Fibroblast of lung (primary cell): ENCODE results near the gene ARHGEF40. TPM values are rescaled to one million over a fixed set of nuclear protein-coding genes. Genes with fewer than 3 reads are reported as not detected.

Experiments used
- DNase-seq, 2 donors: peaks; one replicate each; pipeline versions ENCODE4 v3.0.0 to v3.0.0-alpha.2; 2010; ENCODE audit warnings: low read depth in 2 of 2
- H2AFZ ChIP-seq: 2 replicates; pipeline ENCODE4 v1.5.1; 2012; ENCODE audit warnings: low read length, control low read depth, inconsistent platforms
- H3K27ac ChIP-seq: 2 replicates; pipeline ENCODE4 v1.5.1; 2011; ENCODE audit warnings: low read length, control low read depth; ENCODE audit not compliant: insufficient read depth
- H3K27me3 ChIP-seq: 2 replicates; pipeline ENCODE4 v1.5.1; 2011; ENCODE audit warnings: mild to moderate bottlenecking, low read length; ENCODE audit not compliant: control insufficient read depth, insufficient read depth
- H3K36me3 ChIP-seq: 2 replicates; pipeline ENCODE4 v1.5.1; 2011; ENCODE audit warnings: low read length; ENCODE audit not compliant: control insufficient read depth, insufficient read depth
- H3K4me1 ChIP-seq: 2 replicates; pipeline ENCODE4 v1.5.1; 2011; ENCODE audit warnings: low read length; ENCODE audit not compliant: control insufficient read depth, insufficient read depth; ENCODE audit errors: extremely low read depth
- H3K4me2 ChIP-seq: 2 replicates; pipeline ENCODE4 v1.5.1; 2011; ENCODE audit warnings: low read length, control low read depth; ENCODE audit not compliant: insufficient read depth; ENCODE audit errors: extremely low read depth
- H3K4me3 ChIP-seq, 4 experiments: fragments of 200-600 bp in 1 of 4; sonication (generic) in 1 of 4; replicated peaks in 1 of 4; 2 replicates each; pipeline ENCODE4 v1.5.1; 2011 to 2016; ENCODE audit warnings: low read length in 4 of 4, low read depth in 3 of 4, mild to moderate bottlenecking in 3 of 4, control low read depth in 2 of 4, inconsistent platforms in 1 of 4, mixed read lengths in 1 of 4; ENCODE audit not compliant: insufficient read depth in 1 of 4; ENCODE audit errors: control extremely low read depth in 1 of 4
- H3K79me2 ChIP-seq: 2 replicates; pipeline ENCODE4 v1.5.1; 2012; ENCODE audit warnings: mild to moderate bottlenecking, low read length, inconsistent platforms; ENCODE audit not compliant: control insufficient read depth, insufficient read depth
- H3K9ac ChIP-seq: 2 replicates; pipeline ENCODE4 v1.5.1; 2011; ENCODE audit warnings: mild to moderate bottlenecking, low read length, control low read depth; ENCODE audit not compliant: insufficient read depth
- H3K9me3 ChIP-seq: 2 replicates; pipeline ENCODE4 v1.5.1; 2012; ENCODE audit warnings: low read depth, low read length; ENCODE audit not compliant: control insufficient read depth, insufficient read depth
- H4K20me1 ChIP-seq: 2 replicates; pipeline ENCODE4 v1.5.1; 2011; ENCODE audit warnings: low read length; ENCODE audit not compliant: control insufficient read depth, insufficient read depth; ENCODE audit errors: extremely low read depth
- EZH2 ChIP-seq: IDR thresholded peaks from 2 replicates; pipeline ENCODE4 v1.5.1; 2012; ENCODE audit warnings: low read length, control low read depth, mild to moderate bottlenecking; ENCODE audit errors: missing control alignments
- polyA plus RNA-seq, 2 donors: library from polyadenylated mRNA; depleted of rRNA in 1 of 2; stranded (reverse) in 1 of 2; unstranded in 1 of 2; fragments of >200 nt; gene quantifications; 2 replicates each; pipeline ENCODE4 v1.2.1, GENCODE V29; 2011 to 2012; ENCODE audit warnings: missing spikeins in 1 of 2
- total RNA-seq: library from RNA; depleted of rRNA; stranded (reverse); fragments of >200 nt; gene quantifications from 2 replicates; pipeline ENCODE4 v1.2.1, GENCODE V29; 2014
- TF ChIP-seq, protein P1 (sequence below), 2 donors: IDR thresholded peaks in 1 of 2; conservative IDR thresholded peaks in 1 of 2; 1 replicate in 1 of 2; 2 replicates in 1 of 2; pipeline ENCODE4 v1.5.1; 2011 to 2012; ENCODE audit warnings: low read length in 2 of 2, control low read depth in 1 of 2, inconsistent platforms in 1 of 2, low read depth in 1 of 2, mild to moderate bottlenecking in 1 of 2

ARHGEF40 gene
- total and polyA plus RNA-seq, 2 donors (not counting 1 experiment from before 2014, with no cell fraction given) = 18.2 to 23.6 TPM

DNA sequence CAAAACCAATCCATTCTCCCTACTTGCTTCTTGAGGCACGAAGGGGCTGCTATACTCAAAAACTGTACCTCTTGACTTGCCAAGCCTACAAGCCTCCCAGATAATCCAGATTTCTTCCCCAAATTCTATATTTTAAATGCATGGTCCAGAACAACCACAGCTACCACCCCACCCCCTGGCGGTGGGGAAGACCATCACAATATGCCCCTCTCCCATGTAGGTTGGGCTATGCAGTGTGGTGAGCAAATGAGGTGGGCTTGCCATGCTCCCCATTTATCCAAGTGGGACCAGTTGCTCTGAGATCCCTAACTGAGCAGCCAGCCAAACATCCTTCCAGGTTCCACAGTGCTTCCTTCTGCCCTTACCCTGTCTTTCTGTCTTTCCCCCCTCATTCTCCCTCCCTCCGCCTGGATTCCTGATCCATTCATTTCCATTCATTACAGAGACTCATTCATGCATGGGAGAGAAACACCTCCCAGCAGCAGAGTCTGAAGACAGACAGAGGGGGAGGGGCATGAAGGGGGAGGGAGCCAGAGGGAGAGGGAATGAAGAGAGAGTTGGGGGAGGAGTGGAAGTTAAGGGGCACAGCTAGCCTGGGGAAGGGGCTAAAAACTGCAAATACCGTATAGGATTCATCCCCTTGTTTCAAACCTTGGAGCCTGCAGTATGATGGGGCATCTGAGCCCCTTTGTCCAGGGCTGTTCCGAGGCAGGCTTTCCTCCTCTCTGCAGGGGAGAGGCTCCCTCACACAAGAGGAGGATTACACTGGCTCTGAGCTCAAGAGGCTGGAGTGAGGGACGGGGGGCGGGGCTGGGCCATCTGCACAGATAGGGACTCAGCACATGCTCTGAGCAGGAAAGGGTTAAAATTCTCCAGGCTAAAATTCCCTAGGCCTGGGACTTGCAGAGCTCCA, 23.9 kb downstream of the ARHGEF40 start:
- no peaks in the 10 kb centered on the region for H4K20me1 ChIP-seq
- H3K4me2 ChIP-seq = no peak overlapping the region
- H3K9ac ChIP-seq = no peak overlapping the region
- peak in 1 of 2 donors; percentile 22 for DNase-seq
- no peak overlapping the region for H3K4me3 ChIP-seq
- no peak overlapping the region for H2AFZ ChIP-seq
- TF ChIP-seq, protein P1, sequence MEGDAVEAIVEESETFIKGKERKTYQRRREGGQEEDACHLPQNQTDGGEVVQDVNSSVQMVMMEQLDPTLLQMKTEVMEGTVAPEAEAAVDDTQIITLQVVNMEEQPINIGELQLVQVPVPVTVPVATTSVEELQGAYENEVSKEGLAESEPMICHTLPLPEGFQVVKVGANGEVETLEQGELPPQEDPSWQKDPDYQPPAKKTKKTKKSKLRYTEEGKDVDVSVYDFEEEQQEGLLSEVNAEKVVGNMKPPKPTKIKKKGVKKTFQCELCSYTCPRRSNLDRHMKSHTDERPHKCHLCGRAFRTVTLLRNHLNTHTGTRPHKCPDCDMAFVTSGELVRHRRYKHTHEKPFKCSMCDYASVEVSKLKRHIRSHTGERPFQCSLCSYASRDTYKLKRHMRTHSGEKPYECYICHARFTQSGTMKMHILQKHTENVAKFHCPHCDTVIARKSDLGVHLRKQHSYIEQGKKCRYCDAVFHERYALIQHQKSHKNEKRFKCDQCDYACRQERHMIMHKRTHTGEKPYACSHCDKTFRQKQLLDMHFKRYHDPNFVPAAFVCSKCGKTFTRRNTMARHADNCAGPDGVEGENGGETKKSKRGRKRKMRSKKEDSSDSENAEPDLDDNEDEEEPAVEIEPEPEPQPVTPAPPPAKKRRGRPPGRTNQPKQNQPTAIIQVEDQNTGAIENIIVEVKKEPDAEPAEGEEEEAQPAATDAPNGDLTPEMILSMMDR (conservative IDR thresholded peaks at IDR 0.05 in 1 of 2, IDR thresholded peaks at IDR 0.05 in 1 of 2; ENCODE audit: low read depth in 1 of 2, low read length in 2 of 2) = peak in 1 of 2 donors; percentile 42
- no peak for TF ChIP-seq EZH2
- no peak overlapping the region for H3K27ac ChIP-seq
- H3K9me3 ChIP-seq = no peaks in the 10 kb centered on the region
- H3K4me1 ChIP-seq = peaks cover under 1% of the 10 kb centered on the region
- H3K27me3 ChIP-seq = no peaks in the 10 kb centered on the region
- H3K36me3 ChIP-seq = peaks cover 3% of the 10 kb centered on the region
- no peaks in the 10 kb centered on the region for H3K79me2 ChIP-seq

DNA sequence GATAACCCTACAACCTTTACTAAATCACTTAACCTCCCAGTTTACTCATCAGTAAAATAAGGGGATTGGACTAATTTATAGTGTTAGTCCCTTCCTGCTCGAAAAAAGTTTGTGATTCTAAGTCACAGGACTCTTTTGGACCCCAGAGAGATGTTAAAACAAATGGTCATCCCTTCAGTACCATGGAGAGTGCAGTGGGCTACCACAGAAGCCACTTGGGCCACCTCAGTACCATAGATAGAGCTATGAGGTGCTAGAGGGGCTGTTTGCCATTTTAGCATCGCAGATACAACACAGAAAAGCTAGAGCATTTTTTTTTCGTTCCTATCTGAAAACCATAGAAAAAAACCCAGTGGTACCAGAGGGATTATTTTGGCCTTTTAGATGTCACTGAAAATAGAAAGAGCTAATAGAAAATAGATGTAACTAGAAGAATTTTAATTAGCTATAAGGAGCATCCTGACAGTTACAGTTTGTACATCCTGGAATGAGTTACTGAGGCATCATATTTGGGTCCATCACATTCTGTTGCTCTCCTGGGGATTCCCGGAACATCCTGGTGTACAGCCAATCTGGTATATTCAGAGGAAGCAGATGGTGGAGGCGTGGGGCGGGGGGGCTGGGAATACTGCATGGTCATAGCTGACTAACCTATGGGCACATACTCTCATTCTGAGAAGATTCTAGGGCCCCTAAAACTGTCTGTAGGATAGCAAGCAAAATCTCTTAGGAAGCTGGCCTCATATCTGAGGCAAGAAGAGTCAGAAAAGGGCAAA, 25.5 kb downstream of the ARHGEF40 start:
- TF ChIP-seq EZH2 = no peak
- TF ChIP-seq, protein P1 (conservative IDR thresholded peaks at IDR 0.05 in 1 of 2, IDR thresholded peaks at IDR 0.05 in 1 of 2; ENCODE audit: low read depth in 1 of 2, low read length in 2 of 2) = no peak
- peaks cover 3% of the 10 kb centered on the region for H3K4me1 ChIP-seq
- no peak overlapping the region for H2AFZ ChIP-seq
- H3K27me3 ChIP-seq = no peaks in the 10 kb centered on the region
- no peak overlapping the region for H3K9ac ChIP-seq
- H4K20me1 ChIP-seq = no peaks in the 10 kb centered on the region
- peak; percentile 26 to 32 for DNase-seq
- peaks cover 2% of the 10 kb centered on the region for H3K36me3 ChIP-seq
- H3K27ac ChIP-seq = no peak overlapping the region
- no peaks in the 10 kb centered on the region for H3K79me2 ChIP-seq
- no peak overlapping the region for H3K4me2 ChIP-seq
- no peaks in the 10 kb centered on the region for H3K9me3 ChIP-seq
- no peak overlapping the region for H3K4me3 ChIP-seq

DNA sequence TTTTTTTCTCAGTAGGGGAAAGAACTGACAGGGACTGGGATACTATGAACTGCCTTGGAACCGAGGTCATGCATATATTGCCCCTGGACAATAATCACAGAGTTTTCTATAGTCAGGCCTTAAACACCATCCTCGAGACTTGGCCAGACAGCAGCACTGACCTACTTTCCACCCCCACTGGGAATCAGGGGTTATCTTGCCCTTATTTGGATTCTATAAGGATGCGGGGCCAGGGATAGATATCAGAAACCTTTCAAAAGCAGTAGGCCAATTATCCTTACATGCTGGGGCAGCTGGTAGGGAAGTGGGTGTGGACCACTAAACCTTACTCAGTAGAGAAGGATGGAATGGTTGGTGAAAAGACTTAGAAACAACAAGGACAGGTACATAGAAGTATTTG, 26.3 kb downstream of the ARHGEF40 start:
- no peaks in the 10 kb centered on the region for H4K20me1 ChIP-seq
- no peak overlapping the region for H3K9ac ChIP-seq
- no peaks in the 10 kb centered on the region for H3K79me2 ChIP-seq
- no peaks in the 10 kb centered on the region for H3K27me3 ChIP-seq
- no peak overlapping the region for H3K27ac ChIP-seq
- peaks cover 2% of the 10 kb centered on the region for H3K36me3 ChIP-seq
- H3K4me3 ChIP-seq = no peak overlapping the region
- DNase-seq = no peak
- H3K4me2 ChIP-seq = no peak overlapping the region
- no peak overlapping the region for H2AFZ ChIP-seq
- H3K4me1 ChIP-seq = peaks cover 3% of the 10 kb centered on the region
- TF ChIP-seq EZH2 = no peak
- TF ChIP-seq, protein P1 (conservative IDR thresholded peaks at IDR 0.05 in 1 of 2, IDR thresholded peaks at IDR 0.05 in 1 of 2; ENCODE audit: low read depth in 1 of 2, low read length in 2 of 2) = no peak
- no peaks in the 10 kb centered on the region for H3K9me3 ChIP-seq
